NK-92 treated with Interleukin-12 subunit alpha and Interleukin-12 subunit beta, amount 100 ng/mL, for 24 hours (cell line): ENCODE data around the gene SLC38A8.

Experiments
- DNase-seq: peaks from one replicate; lab custom pipeline; 2025; lab: John Stamatoyannopoulos, UW

SLC38A8 gene

GRCh38 chr16:84031556-84031955 lies 11.0 kb downstream of the SLC38A8 start:
- no peak for DNase-seq

GRCh38 chr16:84029297-84030047 lies 13.1 kb downstream of the SLC38A8 start:
- no peak for DNase-seq

- DNase-seq = no peak
Measured at GRCh38 chr16:84027625-84028024, 15.0 kb downstream of the SLC38A8 start.

GRCh38 chr16:84026606-84027005 lies 16.0 kb downstream of the SLC38A8 start:
- DNase-seq = no peak

GRCh38 chr16:84024854-84025253 lies 17.7 kb downstream of the SLC38A8 start:
- no peak for DNase-seq

DNA sequence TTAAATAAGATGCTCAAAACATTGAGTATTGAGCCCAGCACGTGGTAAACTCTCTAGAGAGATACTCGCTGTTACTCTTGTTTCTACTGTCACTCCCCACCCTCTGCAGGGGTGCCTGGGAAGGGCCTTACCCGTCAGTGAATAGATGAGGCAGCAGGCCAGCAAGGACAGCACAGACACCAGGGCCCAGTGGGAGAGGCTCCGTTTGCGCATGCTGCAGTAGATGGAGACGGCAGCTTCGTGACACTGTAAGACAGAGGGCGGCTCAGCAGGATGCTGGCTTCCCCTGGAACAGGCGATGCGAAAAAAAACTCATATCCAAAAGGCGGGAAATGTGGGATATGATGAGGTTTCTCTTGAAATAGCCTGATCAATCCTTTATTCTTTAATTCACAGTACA lies 20.0 kb downstream of the SLC38A8 start:
- DNase-seq = no peak

GRCh38 chr16:84021488-84021887 lies 21.1 kb downstream of the SLC38A8 start:
- no peak for DNase-seq

DNA sequence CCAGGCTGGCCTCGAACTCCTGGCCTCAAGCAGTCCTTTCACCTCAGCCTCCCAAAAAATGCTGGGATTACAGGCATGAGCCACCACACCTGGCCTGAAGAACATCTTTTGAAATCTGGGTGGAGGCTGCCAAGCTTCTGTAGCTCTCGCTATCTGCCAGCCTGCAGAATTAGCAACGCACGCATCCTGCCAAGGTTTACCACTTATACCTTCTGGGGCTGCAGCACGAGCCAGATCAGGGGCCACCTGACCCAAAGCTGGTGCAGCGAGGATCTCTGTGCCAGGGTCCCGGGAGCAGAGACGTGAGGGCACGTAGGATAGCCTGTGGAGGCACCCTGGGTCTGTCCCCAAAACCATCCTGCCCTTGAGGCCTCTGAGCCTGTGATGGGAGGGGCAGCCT lies 22.2 kb downstream of the SLC38A8 start:
- no peak for DNase-seq

- no peak for DNase-seq
Measured at GRCh38 chr16:84018710-84019109, 23.9 kb downstream of the SLC38A8 start.

DNA sequence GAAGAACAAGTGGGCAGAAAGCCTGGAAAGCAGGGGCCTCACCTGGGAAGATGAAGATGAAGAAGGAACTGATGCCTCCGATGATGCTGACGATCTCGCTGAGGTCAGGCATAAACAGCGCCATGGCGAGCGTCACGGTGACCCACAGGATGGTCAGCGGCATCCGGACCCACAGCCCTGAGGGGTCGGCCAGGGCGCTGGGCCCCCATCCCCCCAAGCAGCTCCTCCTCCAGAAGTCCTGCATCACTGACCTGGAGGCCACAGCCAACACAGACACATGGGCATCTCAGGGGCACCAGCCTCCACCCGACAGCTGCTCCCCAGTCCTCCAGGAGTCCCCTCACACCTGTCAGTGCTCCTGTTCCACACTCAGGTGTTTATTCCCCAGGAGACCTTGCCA lies 26.1 kb downstream of the SLC38A8 start:
- no peak for DNase-seq

GRCh38 chr16:84015399-84015798 lies 27.2 kb downstream of the SLC38A8 start:
- no peak for DNase-seq

GRCh38 chr16:84014570-84015327 lies 27.8 kb downstream of the SLC38A8 start:
- no peak for DNase-seq

GRCh38 chr16:84013787-84014569 lies 28.6 kb downstream of the SLC38A8 start:
- DNase-seq = peak; percentile 21

GRCh38 chr16:84009282-84009681 lies 33.3 kb downstream of the SLC38A8 start:
- no peak for DNase-seq

DNA sequence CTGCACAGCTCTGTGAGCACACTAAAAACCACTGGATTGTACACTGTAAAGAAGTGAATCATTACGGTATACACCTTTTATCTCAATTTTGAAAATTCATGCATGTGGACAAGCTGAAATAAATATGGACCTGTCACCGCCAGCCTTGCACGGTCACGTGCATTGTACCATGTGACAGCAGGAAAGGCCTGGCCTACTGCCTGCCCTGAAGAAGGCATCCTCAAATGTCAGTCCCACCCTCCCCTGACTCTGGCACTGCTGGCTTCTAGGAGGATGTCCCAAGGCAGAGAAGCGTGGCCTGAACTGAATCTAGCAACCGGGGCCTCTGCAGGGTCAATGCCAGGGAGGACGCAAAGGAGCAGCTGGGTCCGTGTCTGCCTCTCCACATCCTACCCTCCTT lies 34.6 kb downstream of the SLC38A8 start:
- DNase-seq = no peak

DNA sequence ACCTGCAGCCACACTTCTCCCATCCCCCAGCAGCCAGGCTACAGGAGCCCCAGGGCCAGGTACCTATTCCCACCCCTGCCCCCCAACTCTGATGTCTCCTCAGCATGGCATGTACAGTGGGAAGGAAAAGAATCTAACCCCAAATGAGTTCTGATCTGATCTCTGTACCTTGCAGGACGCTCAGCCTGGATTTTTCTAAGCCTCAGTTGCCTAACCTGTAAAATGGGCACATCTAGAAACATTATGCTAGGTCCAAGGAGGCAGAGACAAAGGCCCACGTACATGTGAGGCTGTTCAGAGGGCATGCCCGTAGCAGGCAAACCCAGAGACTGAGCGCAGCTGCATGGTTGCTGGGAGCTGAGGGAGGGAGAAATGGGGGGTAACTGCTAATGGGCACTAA lies 35.1 kb downstream of the SLC38A8 start:
- DNase-seq = no peak

DNA sequence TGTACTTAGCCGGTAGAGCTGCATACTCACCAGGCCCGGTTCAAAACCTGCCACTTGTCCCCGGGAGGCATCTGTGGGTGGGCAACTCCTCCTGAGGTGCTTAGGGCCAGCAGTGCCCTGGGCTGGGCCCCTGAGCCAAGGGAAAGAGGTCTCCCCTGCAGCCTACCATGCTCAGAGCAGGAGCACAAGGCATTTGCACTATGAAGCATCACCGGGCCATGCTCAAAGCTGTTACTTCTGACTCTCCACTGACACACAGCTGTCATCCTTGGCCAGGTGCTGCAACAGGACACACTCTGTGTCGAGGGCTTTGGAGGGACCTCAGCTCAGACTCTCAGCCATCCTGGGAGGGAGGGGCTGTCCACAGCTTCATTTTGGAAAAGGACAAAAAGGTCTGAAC lies 37.2 kb downstream of the SLC38A8 start:
- DNase-seq = no peak

- DNase-seq = no peak
Measured at GRCh38 chr16:84004442-84004841, 38.2 kb downstream of the SLC38A8 start.

DNA sequence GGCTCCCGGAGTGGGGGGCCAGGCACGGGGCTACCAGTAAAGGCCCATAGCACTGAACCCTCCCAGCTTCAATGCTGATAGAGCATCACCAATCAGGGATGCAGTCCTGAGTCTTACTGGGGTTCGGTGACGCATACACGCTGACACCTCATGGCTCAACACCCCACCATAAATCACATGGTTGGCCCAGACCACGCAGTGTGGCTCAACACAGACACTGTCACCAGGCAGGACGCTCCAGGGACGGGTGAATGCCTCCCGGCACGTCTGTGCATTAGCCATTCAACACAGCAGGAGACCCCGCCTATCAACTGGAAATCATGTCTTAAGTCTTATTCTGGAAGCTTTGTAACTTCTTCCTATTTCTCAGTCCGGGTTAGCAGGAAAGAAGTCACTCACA lies 39.6 kb downstream of the SLC38A8 start:
- DNase-seq = no peak

DNA sequence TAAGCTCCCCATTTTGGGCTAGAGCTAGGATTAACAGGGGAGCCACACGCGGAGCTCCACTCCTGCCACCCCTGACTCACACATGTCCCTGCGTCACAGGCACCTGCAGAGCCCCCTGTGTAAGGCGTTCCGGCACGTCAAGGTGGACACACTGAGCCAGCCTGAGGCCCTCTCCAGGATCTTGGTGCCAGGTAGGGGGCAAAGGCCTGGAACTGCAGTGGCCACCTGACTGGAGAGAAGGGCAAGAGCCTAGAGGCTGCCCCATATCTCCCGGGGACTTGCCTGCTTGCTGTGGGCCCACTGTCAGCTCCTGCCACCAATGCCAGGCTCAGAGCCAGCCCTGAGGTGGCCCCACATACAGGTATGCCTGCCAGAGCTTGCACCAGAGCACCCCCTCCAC lies 40.9 kb downstream of the SLC38A8 start:
- DNase-seq = no peak

- DNase-seq = no peak
Measured at GRCh38 chr16:84000989-84001642, 41.5 kb downstream of the SLC38A8 start.

- DNase-seq = no peak
Measured at GRCh38 chr16:83998091-83998490, 44.5 kb downstream of the SLC38A8 start.
